Measurements from ENCODE around the gene LBP.

Gene LBP

GRCh38 chr20:38426006-38426897 lies 80.0 kb downstream of the LBP start:
- H3K36me3 ChIP-seq (ENCODE audit: control insufficient read depth, low read depth, low read length) = peaks cover 95% of the 10 kb centered on the region
- H3K4me1 ChIP-seq (ENCODE audit: control insufficient read depth, low read depth, low read length) = no peaks in the 10 kb centered on the region
- no peak overlapping the region for H3K9ac ChIP-seq (ENCODE audit: low read length)
- H3K9me3 ChIP-seq (ENCODE audit: control insufficient read depth, low read depth, low read length) = no peaks in the 10 kb centered on the region
- no peak overlapping the region for H3K27ac ChIP-seq (ENCODE audit: low read length)
- H3K27me3 ChIP-seq (ENCODE audit: control insufficient read depth, insufficient read depth, low read length) = no peaks in the 10 kb centered on the region
- H3K4me3 ChIP-seq (ENCODE audit: low read length) = no peak overlapping the region

All from iPS-18a (cell line).